HuH-7.5 (cell line): Measurements from ENCODE around the gene RNU1-2.
"Not testable (repeated sequence)": the region's sequence is repeated elsewhere in the genome, so short reads cannot be mapped to it uniquely, and the experiment has no call there.

Experiments
- DNase-seq: peaks from one replicate; pipeline ENCODE4 v3.0.0; 2011; ENCODE audit warnings: low spot score

The RNU1-2 gene

DNA sequence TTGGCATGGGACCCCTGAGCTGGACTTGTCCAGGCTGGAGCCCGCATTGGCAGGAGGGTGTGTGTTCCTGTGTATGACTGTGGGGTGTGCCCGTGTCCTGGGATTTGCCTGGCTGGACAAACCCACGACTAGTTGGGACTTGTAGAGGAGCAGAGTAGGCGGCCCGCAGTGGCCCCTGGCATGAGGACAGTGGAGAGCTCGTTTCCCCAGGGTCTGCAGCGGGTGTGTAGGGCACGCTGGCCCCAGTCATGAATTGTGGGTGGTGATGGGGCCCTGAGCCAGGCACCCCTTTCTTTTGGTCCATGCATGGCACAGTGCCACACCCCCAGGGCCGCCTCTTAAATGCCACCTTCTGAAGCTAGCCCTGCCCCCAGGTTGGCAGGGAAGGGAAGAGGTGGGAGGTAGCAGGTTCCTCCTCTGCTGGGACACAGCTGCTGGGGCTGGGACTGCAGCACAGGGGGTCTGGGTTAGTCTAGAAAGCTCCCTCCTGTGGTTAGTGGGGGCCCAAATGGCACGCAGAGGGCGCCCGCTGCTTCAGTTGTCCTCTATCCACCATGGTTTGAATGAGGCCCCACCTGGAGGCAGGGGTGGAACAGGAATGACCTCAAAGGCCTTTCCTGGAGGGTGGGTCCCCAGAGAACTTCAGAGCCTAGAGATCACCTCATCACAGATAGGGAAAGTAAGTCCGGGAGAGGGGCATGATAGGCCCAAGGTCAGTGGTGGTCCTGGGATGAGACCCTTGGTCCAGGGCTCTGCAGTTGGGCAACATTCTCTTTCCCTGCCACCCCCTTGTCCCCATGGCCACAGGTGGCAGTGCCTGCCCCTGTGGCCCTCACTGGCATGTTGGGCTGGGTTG is 30.1 kb downstream of the RNU1-2 start:
- DNase-seq, result no peak

DNA sequence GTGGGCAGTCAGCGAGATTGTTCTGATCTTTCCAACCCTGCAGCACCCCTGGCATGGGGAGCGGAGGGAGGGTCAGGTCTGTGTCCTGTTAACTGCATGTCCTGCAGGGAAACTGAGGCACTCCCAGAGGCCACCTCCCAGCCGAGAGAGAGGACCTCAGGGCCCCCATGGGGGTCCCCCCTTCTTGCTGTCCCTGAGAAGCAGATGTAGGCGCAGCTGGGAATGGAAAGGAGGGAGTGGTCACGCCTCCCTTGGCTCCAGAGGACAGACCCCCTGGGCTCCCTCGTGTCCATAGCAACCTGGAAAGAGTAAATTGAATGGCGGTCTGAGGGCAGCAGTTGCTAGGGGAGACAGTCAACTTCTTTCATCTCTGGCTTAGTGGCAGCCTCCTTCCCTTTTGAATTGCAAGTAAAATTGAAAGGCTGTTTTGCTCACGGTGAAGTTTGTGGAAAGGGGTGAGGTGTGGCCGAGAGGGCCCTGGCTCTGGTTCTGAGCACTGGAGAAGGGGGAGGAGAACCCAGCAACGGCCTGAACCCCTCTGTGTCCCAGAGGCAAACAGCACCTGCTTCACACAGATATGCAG is 30.8 kb downstream of the RNU1-2 start:
- DNase-seq, result no peak

DNA sequence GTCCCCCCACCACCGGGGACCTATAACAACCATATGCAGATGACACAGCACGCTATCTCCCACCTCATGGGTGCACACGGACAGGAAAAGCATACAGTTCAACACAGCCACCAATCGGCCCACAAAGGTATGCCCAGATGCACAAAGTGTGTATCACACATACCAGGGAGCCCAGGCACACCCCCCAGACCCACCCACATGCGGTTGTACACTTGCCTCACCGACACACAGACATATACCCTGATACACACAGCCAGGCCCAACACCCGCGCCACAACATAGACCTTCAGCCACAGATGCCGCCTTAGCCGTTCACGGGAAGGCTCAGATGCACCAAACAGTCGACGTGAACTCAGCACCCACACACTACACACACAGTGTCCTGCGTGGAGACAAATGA is 31.5 kb downstream of the RNU1-2 start:
- DNase-seq, result no peak

DNA sequence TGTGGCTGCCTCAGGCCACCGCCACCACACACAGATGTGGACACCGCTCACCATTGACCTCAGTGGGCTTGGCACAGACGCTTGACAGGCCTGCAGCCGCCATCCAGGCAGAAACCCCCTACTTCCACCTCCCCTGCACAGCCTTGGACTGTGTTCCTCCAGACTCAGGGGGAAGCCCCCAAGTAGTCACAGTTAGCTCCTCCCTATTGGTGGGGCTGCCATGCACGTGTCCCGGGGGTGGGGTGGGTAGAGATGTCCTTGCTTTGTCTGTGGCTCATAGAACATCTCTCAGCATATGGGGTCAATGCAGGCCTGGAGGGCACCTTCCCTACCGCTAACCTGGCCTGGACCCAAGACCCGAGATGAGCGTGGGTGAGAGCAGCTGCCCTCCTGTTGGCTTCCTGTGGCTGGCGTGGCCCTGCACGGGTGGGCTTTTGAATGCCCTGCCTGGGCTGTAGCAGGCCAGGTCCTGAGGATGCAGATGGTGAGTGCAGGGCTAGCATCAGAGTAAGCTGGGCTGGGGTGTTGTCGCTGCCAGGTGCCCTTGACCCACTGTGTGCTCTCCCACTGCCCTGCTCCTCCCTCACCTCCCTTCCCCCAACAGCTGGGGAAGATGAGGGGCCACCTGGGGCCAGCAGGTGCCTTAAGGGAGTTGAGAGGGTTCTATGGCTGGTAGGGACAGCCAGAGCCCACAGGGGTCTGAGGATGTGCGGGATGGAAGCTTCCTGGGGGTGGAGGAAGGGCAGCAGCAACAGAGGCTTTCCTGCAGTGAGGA is 32.1 kb downstream of the RNU1-2 start:
- DNase-seq, result no peak

- not testable (repeated sequence) for DNase-seq
These were observed 33.6 kb downstream of the RNU1-2 start for GRCh38 chr1:16929146-16930041.

- DNase-seq, result not testable (repeated sequence)
These were observed 35.6 kb downstream of the RNU1-2 start for GRCh38 chr1:16931206-16931934.

DNA sequence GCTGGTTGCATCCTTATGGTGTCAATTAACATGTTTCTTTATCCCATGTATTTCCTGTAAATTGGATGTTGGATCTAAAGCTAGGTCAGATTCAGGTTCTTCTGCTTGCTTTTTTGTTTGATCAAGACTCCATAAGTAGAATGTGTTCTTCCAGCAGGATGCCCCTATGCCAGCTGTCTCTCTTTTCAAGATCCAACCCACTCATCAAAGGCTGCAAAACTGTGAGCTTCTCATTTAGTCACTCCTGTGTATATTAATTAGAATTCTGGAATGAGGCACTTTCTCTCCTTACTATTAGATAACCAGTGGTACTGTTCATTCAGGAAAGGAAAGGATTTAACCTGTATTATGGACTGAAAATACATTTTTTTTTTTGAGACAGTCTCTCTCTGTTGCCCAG is 38.2 kb downstream of the RNU1-2 start:
- not testable (repeated sequence) for DNase-seq

DNA sequence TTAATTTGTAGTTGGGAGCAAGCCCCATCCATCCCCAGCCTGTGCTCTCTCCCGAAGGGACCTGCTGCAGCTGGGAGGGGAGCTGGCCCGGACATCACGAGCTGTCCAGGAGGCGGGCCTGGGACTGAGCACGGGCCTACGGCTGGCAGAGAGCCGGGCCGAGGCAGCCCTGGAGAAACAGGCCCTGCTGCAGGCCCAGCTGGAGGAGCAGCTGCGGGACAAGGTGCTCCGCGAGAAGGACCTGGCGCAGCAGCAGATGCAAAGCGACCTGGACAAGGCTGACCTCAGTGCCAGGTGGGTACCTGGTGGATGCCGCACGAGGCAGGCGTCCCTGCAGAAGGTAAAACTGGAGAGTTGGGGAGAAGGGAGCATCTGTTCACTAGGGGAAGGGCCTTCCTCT is 40.8 kb downstream of the RNU1-2 start:
- not testable (repeated sequence) for DNase-seq

DNA sequence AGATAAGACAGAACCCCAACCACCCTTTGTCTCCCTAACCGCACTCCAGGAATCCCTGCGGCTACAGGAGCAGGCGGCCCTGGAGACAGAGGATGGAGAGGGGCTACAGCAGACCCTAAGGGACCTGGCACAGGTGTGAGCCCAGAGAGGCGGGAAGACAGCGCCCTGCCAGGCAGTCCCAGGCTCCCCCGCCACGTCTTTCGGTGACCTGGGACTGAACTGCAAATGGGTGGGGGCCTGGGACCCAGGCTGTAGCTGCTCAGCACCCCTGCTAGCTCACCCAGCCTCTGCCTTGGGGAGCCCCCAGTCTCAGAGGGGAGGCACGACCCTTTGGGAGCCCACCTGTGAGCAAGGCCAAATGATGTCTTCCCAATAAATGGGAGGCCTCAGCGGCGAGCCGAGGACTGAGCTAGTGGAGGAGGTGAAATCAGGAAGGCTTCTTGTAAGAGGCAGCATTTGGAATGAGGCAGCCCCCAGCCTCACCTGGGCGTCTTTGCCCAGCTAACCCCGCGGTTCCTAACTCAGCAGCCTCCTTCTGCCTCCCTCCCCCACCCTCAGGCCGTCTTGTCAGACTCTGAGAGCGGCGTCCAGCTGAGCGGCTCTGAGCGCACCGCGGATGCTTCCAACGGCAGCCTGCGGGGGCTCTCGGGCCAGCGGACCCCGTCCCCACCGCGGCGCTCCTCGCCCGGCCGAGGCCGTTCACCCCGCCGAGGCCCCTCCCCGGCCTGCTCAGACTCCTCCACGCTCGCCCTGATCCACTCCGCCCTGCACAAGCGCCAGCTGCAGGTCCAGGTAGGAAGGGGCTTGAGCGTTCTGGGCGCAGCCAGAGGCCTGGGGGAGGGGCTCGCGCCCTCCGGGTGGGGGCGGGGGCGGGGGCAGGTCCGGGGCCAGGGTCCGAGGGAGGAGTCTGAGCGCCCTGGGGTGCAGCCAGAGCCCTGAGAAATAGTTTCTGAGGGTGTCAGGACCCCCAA is 42.9 kb downstream of the RNU1-2 start:
- no peak for DNase-seq

GRCh38 chr1:16939386-16940180 is 43.8 kb downstream of the RNU1-2 start:
- DNase-seq, result not testable (repeated sequence)

GRCh38 chr1:16944038-16944437 is 48.3 kb downstream of the RNU1-2 start:
- no peak for DNase-seq

- not testable (repeated sequence) for DNase-seq
These were observed 49.7 kb downstream of the RNU1-2 start for GRCh38 chr1:16945512-16945911.
